Measurements from ENCODE around the gene ARHGDIB. TPM values are rescaled to one million over a fixed set of nuclear protein-coding genes. Genes with fewer than 3 reads are reported as not detected.

Gene ARHGDIB
- 6.1 TPM for polyA plus RNA-seq (2012; ENCODE audit: insufficient read depth, insufficient read length, low read depth)

DNA sequence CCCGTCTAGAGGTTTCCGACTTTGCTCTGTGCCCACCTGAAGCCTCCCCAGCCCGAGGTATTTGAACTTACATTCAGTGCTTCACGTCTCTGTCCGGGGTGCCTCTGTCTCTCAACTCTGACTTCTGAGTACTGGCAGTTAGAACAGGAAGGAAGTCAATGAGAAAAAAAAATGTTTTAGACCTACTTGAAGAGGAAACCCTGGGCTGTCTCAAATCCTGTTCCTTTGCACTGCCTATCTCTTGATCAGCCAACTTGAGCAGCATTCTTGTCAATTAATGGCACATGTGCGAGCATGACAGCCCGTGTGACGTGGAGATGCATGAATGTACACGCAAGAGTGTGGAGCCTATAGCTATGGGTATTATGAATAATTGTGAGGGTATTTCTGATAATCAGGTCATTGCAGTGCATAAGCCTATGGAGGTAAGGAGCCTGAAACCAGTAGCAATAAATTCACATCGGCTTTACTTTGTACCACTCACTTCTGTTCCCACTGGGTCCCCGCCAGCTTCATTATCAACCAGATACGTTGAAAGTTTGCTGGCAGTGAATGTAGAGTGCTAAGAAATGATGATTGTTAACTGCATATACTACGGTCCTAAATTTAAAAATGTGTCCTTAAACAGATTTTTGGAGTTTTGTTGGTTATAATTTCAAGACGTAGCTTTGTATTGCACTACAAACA is at the start of gene ARHGDIB:
TSS of gene ARHGDIB (minus strand) at position 136 of the 687 bp plus-strand sequence. CDS start 10,889 bp downstream, outside the sequence.
- Histone ChIP-seq H3K9me3 (no peaks in the 10 kb centered on the region), H3K27me3 (no peaks in the 10 kb centered on the region), H3K36me3 (no peaks in the 10 kb centered on the region), H3K4me1 (peaks cover 7% of the 10 kb centered on the region), H3K4me3 (ENCODE audit: low read depth, low read length) (0 out of 2 replicates have a peak within 1 kb of the TSS, but pooled peaks have one; percentile 15)
- no peak for TF ChIP-seq CTCF (IDR thresholded peaks at IDR 0.05; ENCODE audit: low read depth, low read length)
- DNase-seq = no peak

DNA sequence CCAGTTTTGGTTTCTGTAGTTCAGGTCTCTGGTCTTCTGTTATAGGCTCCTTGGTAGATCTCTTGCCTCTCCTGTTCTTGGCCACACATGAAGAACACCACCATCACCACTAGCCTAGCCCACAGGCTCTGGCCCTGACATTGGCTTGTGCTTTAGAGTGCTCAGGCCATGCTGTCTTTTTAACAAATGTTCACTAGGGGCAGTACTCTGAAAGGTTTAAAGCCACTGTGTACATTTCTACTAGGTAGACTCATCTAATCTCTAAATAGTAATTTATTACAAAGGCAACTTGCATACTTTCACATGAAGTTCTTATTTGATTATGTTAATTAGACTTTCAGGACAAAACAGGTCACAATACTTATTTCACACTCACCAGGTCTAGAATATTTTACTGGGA is 49.8 kb upstream of the ARHGDIB start:
- Histone ChIP-seq H3K4me3 (ENCODE audit: low read depth, low read length) (no peak overlapping the region), H3K36me3 (no peaks in the 10 kb centered on the region), H3K4me1 (no peaks in the 10 kb centered on the region; the same call in 1 of the 2 replicates), H3K27me3 (no peaks in the 10 kb centered on the region), H3K9me3 (no peaks in the 10 kb centered on the region; the same call in 1 of the 2 replicates)
- DNase-seq = no peak
- TF ChIP-seq CTCF (IDR thresholded peaks at IDR 0.05; ENCODE audit: low read depth, low read length) = peak; percentile 50

DNA sequence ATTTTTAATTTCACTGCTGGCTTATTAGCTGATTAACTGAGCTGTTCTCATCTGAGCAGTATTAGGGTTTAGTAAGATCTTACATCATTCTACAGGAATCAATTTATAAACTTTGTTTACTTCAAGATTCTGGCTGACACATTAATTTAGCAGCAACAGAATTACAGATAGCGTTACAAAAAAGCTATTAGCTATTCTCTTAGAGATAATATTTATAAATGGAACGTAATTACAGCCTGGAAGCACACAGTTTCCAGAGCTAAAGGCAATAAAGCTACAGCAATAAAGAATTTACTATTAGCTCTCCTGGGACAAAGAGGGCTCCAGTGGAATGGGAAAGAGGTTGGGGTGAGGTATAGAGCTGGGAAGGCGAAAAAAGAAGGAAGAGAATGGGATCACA is 46.1 kb upstream of the ARHGDIB start:
- Histone ChIP-seq H3K4me3 (ENCODE audit: low read depth, low read length) (no peak overlapping the region), H3K9me3 (no peaks in the 10 kb centered on the region; the same call in 1 of the 2 replicates), H3K27me3 (no peaks in the 10 kb centered on the region), H3K36me3 (no peaks in the 10 kb centered on the region), H3K4me1 (peaks cover 3% of the 10 kb centered on the region)
- DNase-seq = no peak
- TF ChIP-seq CTCF (IDR thresholded peaks at IDR 0.05; ENCODE audit: low read depth, low read length) = no peak

GRCh38 chr12:15005064-15005463 is 43.7 kb upstream of the ARHGDIB start:
- no peaks in the 10 kb centered on the region for H3K36me3 ChIP-seq
- DNase-seq = no peak
- peaks cover 9% of the 10 kb centered on the region for H3K4me1 ChIP-seq
- H3K27me3 ChIP-seq = no peaks in the 10 kb centered on the region
- H3K9me3 ChIP-seq = no peaks in the 10 kb centered on the region; the same call in 1 of the 2 replicates
- TF ChIP-seq CTCF (IDR thresholded peaks at IDR 0.05; ENCODE audit: low read depth, low read length) = no peak
- no peak overlapping the region for H3K4me3 ChIP-seq (ENCODE audit: low read depth, low read length)

- Histone ChIP-seq H3K36me3 (no peaks in the 10 kb centered on the region), H3K27me3 (no peaks in the 10 kb centered on the region), H3K4me3 (ENCODE audit: low read depth, low read length) (no peak overlapping the region), H3K9me3 (no peaks in the 10 kb centered on the region; the same call in 1 of the 2 replicates), H3K4me1 (peaks cover 9% of the 10 kb centered on the region)
- no peak for DNase-seq
- TF ChIP-seq CTCF (IDR thresholded peaks at IDR 0.05; ENCODE audit: low read depth, low read length) = no peak
Measured at GRCh38 chr12:15004421-15004820, 43.0 kb upstream of the ARHGDIB start.

GRCh38 chr12:15001733-15002382 is 40.5 kb upstream of the ARHGDIB start:
- peak; percentile 32; the same call in 1 of the 2 replicates for TF ChIP-seq CTCF (IDR thresholded peaks at IDR 0.05; ENCODE audit: low read depth, low read length)
- Histone ChIP-seq H3K36me3 (no peaks in the 10 kb centered on the region), H3K27me3 (no peaks in the 10 kb centered on the region), H3K9me3 (no peaks in the 10 kb centered on the region), H3K4me3 (ENCODE audit: low read depth, low read length) (peak overlapping the region; percentile 12; the same call in 1 of the 2 replicates), H3K4me1 (peaks cover 9% of the 10 kb centered on the region)
- peak; percentile 56 for DNase-seq

Measured in BE2C (cell line).